D721Med (cell line): Measurements from ENCODE around the gene CASQ2.

Experiments
- DNase-seq: peaks from one replicate; pipeline ENCODE4 v3.0.0; 2011; ENCODE audit warnings: low spot score; ENCODE audit not compliant: insufficient read length
- FAIRE-seq: peaks from 2 replicates; lab custom pipeline; 2011; peaks lifted over from hg19 to GRCh38; lab: Jason Lieb, UNC
- CTCF ChIP-seq: IDR thresholded peaks from 2 replicates; pipeline ENCODE4 v1.5.1; 2012; ENCODE audit warnings: mild to moderate bottlenecking, control low read depth; ENCODE audit not compliant: insufficient read depth; ENCODE audit errors: missing control alignments

The CASQ2 gene

GRCh38 chr1:115701090-115701489 is 67.4 kb downstream of the CASQ2 start:
- no peak for FAIRE-seq
- DNase-seq: no peak
- no peak for TF ChIP-seq CTCF

- DNase-seq (no peak), FAIRE-seq (no peak)
- TF ChIP-seq CTCF: no peak
These were observed 70.9 kb downstream of the CASQ2 start for GRCh38 chr1:115697619-115698018.

GRCh38 chr1:115694805-115695204 is 73.7 kb downstream of the CASQ2 start:
- TF ChIP-seq CTCF: no peak
- FAIRE-seq (no peak), DNase-seq (no peak)

GRCh38 chr1:115692224-115692623 is 76.3 kb downstream of the CASQ2 start:
- TF ChIP-seq CTCF: no peak
- FAIRE-seq (no peak), DNase-seq (no peak)

- DNase-seq (no peak), FAIRE-seq (no peak)
These were observed 77.5 kb downstream of the CASQ2 start for GRCh38 chr1:115690972-115691371.

GRCh38 chr1:115687744-115688143 is 80.8 kb downstream of the CASQ2 start:
- no peak for FAIRE-seq
- no peak for TF ChIP-seq CTCF

More at GRCh38 chr1:115690972-115691371, 77.5 kb downstream of the CASQ2 start:
- no peak for TF ChIP-seq CTCF

GRCh38 chr1:115685029-115685705 is 83.3 kb downstream of the CASQ2 start:
- FAIRE-seq (no peak), DNase-seq (no peak)
- TF ChIP-seq CTCF: no peak

More at GRCh38 chr1:115687744-115688143, 80.8 kb downstream of the CASQ2 start:
- DNase-seq: no peak
